ENCODE results near the gene C2orf72. TPM values are rescaled to one million over a fixed set of nuclear protein-coding genes. Genes with fewer than 3 reads are reported as not detected.

Gene C2orf72
- total and polyA plus RNA-seq, 2 of the 13 experiments (the other 11 are each of a cell fraction or from before 2014, with no cell fraction given): 147 to 203 TPM

DNA sequence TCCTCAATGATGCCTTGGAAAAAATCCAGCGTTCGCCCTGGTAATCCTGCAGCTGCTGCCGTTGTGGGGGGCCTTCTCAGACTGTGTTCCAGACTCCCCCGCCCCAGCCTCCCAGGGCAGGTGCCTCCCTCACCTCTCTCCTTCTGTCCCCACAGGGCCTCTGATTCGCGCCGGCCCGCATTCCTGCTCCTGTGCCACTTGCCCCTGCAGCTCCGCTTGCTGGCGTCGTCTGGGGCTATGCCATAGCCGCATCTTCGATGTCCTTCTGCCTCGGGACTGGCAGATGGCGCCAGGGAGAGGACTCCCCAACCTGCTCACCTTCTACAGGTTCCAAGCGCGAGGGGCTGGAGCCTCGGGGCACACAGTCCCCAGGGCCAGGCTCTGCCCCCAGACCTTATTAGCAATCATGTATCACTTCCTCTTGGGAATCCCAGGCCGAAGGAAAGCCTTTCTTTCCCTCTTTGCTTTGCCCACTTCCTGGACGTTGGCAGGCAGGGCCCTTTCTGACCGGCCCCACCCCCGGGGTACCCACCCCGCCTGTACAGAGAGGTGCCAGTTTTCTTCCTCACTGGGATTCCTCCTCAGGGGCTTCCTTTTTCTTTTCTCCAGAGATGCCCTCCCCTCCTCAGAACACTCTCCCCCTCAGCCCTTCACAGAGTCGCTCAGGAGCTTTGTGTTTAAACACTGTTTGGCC lies 37.0 kb upstream of the C2orf72 start:
- peak; percentile 54 for DNase-seq (ENCODE audit: low spot score)
- intact Hi-C loops (cut with micrococcal nuclease; ENCODE audit: unreplicated experiment): loop anchor here (1.0 kb wide), 1 partner anchor 52 kb away; no protein-coding TSS in a partner anchor
- BruUV-seq (replicated peaks): no TSS peak
- CTCF ChIA-PET (ENCODE audit: low intra/inter-chr PET ratio, low total read pairs): interaction anchor here (1.0 to 1.6 kb wide), 2 partner anchors 52 kb away, joined by 4 to 10 read pairs; no protein-coding TSS in a partner anchor
- H3K9ac ChIP-seq (ENCODE audit: insufficient read depth, low read depth, low read length): no peak overlapping the region
- 28% methylated on average over 24 of the region's 24 CpGs for WGBS (ENCODE audit: low lambda C conversion rate)
- POLR2A ChIA-PET: interaction anchor here (3.7 kb wide), 1 partner anchor 51 kb away, joined by 40 read pairs; no protein-coding TSS in a partner anchor
- peaks cover 24% of the 10 kb centered on the region for H3K4me1 ChIP-seq (ENCODE audit: insufficient read depth, low read length)
- peak overlapping the region; percentile 39 for H3K4me2 ChIP-seq (ENCODE audit: low read depth, low read length)
- H2AFZ ChIP-seq (ENCODE audit: low read length): no peak overlapping the region
- H3K27ac ChIP-seq (ENCODE audit: extremely low read length, insufficient read depth, low read length): no peak overlapping the region
- H3K9me3 ChIP-seq (ENCODE audit: low read length): peaks cover 2% of the 10 kb centered on the region; the same call in 1 of the 2 replicates
- in situ Hi-C loops (cut with HindIII; ENCODE audit: extremely low pct_ligation_motif_present, low pct_unique_long_range_greater_than_20kb): no loop called here
- H3K27me3 ChIP-seq (ENCODE audit: control insufficient read depth in 1 of 2, insufficient read depth in 2 of 2, low read length in 2 of 2): peaks cover 0 to 35% of the 10 kb centered on the region in 2 experiments; a peak in 2 of 5 replicates
- FAIRE-seq: peak; percentile 46
- H3K36me3 ChIP-seq (replicated peaks in 1 of 2; ENCODE audit: control insufficient read depth in 1 of 2, insufficient read depth in 2 of 2, low read length in 2 of 2): no peaks in the 10 kb centered on the region
- H3K4me3 ChIP-seq (replicated peaks in 1 of 3; ENCODE audit: insufficient read depth in 1 of 3, low read depth in 2 of 3, low read length in 3 of 3): no peak overlapping the region
- ATAC-seq: peak; percentile 92
- no peaks in the 10 kb centered on the region for H4K20me1 ChIP-seq (ENCODE audit: insufficient read depth, low read length)
- H3K79me2 ChIP-seq (ENCODE audit: insufficient read depth, low read length): no peaks in the 10 kb centered on the region
- TF ChIP-seq ZSCAN9 (CRISPR knock-in tag; IDR thresholded peaks at IDR 0.05; ENCODE audit: borderline replicate concordance): peak; percentile 30; the same call in 1 of the 2 replicates
- TF ChIP-seq GATAD1 (CRISPR knock-in tag; IDR thresholded peaks at IDR 0.05): peak; percentile 44; the same call in 1 of the 2 replicates
- TF ChIP-seq, protein P1, sequence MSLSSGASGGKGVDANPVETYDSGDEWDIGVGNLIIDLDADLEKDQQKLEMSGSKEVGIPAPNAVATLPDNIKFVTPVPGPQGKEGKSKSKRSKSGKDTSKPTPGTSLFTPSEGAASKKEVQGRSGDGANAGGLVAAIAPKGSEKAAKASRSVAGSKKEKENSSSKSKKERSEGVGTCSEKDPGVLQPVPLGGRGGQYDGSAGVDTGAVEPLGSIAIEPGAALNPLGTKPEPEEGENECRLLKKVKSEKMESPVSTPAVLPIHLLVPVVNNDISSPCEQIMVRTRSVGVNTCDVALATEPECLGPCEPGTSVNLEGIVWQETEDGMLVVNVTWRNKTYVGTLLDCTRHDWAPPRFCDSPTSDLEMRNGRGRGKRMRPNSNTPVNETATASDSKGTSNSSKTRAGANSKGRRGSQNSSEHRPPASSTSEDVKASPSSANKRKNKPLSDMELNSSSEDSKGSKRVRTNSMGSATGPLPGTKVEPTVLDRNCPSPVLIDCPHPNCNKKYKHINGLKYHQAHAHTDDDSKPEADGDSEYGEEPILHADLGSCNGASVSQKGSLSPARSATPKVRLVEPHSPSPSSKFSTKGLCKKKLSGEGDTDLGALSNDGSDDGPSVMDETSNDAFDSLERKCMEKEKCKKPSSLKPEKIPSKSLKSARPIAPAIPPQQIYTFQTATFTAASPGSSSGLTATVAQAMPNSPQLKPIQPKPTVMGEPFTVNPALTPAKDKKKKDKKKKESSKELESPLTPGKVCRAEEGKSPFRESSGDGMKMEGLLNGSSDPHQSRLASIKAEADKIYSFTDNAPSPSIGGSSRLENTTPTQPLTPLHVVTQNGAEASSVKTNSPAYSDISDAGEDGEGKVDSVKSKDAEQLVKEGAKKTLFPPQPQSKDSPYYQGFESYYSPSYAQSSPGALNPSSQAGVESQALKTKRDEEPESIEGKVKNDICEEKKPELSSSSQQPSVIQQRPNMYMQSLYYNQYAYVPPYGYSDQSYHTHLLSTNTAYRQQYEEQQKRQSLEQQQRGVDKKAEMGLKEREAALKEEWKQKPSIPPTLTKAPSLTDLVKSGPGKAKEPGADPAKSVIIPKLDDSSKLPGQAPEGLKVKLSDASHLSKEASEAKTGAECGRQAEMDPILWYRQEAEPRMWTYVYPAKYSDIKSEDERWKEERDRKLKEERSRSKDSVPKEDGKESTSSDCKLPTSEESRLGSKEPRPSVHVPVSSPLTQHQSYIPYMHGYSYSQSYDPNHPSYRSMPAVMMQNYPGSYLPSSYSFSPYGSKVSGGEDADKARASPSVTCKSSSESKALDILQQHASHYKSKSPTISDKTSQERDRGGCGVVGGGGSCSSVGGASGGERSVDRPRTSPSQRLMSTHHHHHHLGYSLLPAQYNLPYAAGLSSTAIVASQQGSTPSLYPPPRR (CRISPR knock-in tag; IDR thresholded peaks at IDR 0.05; ENCODE audit: borderline replicate concordance): no peak
- TF ChIP-seq ZNF670 (CRISPR knock-in tag; IDR thresholded peaks at IDR 0.05; ENCODE audit: borderline replicate concordance): 0 out of 2 replicates have a peak, but pooled peaks have one; percentile 28
- no peak for TF ChIP-seq MAZ (IDR thresholded peaks at IDR 0.05; ENCODE audit: borderline replicate concordance, low read depth, low read length)
- TF ChIP-seq MAZ (CRISPR knock-in tag; IDR thresholded peaks at IDR 0.05; ENCODE audit: low read depth): no peak; the same call in 1 of the 2 replicates
- TF ChIP-seq ZNF12 (CRISPR knock-in tag; IDR thresholded peaks at IDR 0.05): no peak
- TF ChIP-seq ATF7-NPFF (CRISPR knock-in tag; IDR thresholded peaks at IDR 0.05; ENCODE audit: low read depth): no peak; the same call in 1 of the 2 replicates
- TF ChIP-seq ETV5 (CRISPR knock-in tag; IDR thresholded peaks at IDR 0.05; ENCODE audit: borderline replicate concordance): 0 out of 2 replicates have a peak, but pooled peaks have one; percentile 21
- TF ChIP-seq, protein P2, sequence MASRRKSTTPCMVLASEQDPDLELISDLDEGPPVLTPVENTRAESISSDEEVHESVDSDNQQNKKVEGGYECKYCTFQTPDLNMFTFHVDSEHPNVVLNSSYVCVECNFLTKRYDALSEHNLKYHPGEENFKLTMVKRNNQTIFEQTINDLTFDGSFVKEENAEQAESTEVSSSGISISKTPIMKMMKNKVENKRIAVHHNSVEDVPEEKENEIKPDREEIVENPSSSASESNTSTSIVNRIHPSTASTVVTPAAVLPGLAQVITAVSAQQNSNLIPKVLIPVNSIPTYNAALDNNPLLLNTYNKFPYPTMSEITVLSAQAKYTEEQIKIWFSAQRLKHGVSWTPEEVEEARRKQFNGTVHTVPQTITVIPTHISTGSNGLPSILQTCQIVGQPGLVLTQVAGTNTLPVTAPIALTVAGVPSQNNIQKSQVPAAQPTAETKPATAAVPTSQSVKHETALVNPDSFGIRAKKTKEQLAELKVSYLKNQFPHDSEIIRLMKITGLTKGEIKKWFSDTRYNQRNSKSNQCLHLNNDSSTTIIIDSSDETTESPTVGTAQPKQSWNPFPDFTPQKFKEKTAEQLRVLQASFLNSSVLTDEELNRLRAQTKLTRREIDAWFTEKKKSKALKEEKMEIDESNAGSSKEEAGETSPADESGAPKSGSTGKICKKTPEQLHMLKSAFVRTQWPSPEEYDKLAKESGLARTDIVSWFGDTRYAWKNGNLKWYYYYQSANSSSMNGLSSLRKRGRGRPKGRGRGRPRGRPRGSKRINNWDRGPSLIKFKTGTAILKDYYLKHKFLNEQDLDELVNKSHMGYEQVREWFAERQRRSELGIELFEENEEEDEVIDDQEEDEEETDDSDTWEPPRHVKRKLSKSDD (CRISPR knock-in tag; IDR thresholded peaks at IDR 0.05; ENCODE audit: low read depth): 0 out of 2 replicates have a peak, but pooled peaks have one; percentile 20
- TF ChIP-seq SNAI1 (CRISPR knock-in tag; IDR thresholded peaks at IDR 0.05; ENCODE audit: borderline replicate concordance): no peak

All from HepG2 (cell line).